Thyroid gland (tissue), 4 donors: Measurements from ENCODE around the gene MDN1. TPM values are rescaled to one million over a fixed set of nuclear protein-coding genes. Genes with fewer than 3 reads are reported as not detected.
"Not testable (repeated sequence)": the region's sequence is repeated elsewhere in the genome, so short reads cannot be mapped to it uniquely, and the experiment has no call there.

Experiments
- DNase-seq, 2 donors: peaks; one replicate each; pipeline ENCODE4 v3.0.0-alpha.2; 2019
- H3K27ac ChIP-seq, 3 donors: fragments of 200-600 bp; sonication (generic); 1 replicate in 2 of 3; 2 replicates in 1 of 3; pipeline ENCODE4 v1.5.1; 2016 to 2019; ENCODE audit warnings: mild to moderate bottlenecking in 1 of 3, moderate library complexity in 1 of 3
- H3K27me3 ChIP-seq: fragments of 200-600 bp; sonication (generic); one replicate; pipeline ENCODE4 v1.5.1; 2019
- H3K36me3 ChIP-seq, 2 donors: fragments of 200-600 bp; sonication (generic); one replicate each; pipeline ENCODE4 v1.5.1; 2016 to 2019
- H3K4me1 ChIP-seq, 2 donors: fragments of 200-600 bp; sonication (generic); one replicate each; pipeline ENCODE4 v1.5.1; 2017 to 2019
- H3K4me3 ChIP-seq, 3 donors: fragments of 200-600 bp; sonication (generic); replicated peaks in 1 of 3; 1 replicate in 2 of 3; 2 replicates in 1 of 3; pipeline ENCODE4 v1.5.1; 2016; ENCODE audit warnings: mild to moderate bottlenecking in 1 of 3
- H3K9me3 ChIP-seq: fragments of 200-600 bp; sonication (generic); one replicate; pipeline ENCODE4 v1.5.1; 2017
- CTCF ChIP-seq, 6 experiments: fragments of 200-600 bp in 3 of 6; fragments of 450-650 bp in 3 of 6; sonication (generic) in 3 of 6; IDR thresholded peaks; one replicate each; pipeline ENCODE4 v1.5.1; 2016 to 2019; ENCODE audit warnings: antibody characterized with exemption in 6 of 6, mild to moderate bottlenecking in 2 of 6, inconsistent platforms in 1 of 6, moderate library complexity in 1 of 6
- POLR2A ChIP-seq, 2 donors: fragments of 450-650 bp; IDR thresholded peaks; one replicate each; pipeline ENCODE4 v1.6.1; 2017; ENCODE audit warnings: antibody characterized with exemption in 2 of 2, mild to moderate bottlenecking in 2 of 2, moderate library complexity in 1 of 2
- WGBS, 2 donors: methylation state at CpG; one replicate each; pipeline ENCODE4 v1.1.5; 2017; 5-methylcytosine and 5-hydroxymethylcytosine counted together
- intact Hi-C: fragments of 100-400 bp; cut with DNase I; formaldehyde crosslinking; loops from one replicate; pipeline ENCODE4 v1.15.1; 2023
- total RNA-seq, 4 donors: library from RNA; depleted of rRNA; stranded (reverse); fragments of >200 nt; gene quantifications; one replicate each; pipeline ENCODE4 v1.2.3, GENCODE V29; 2016

The MDN1 gene
- total RNA-seq, 4 donors from 2014 or later: 32.0 to 44.7 (median 40.1) TPM

GRCh38 chr6:89829472-89830169, 10.0 kb upstream of the MDN1 start, which contains the start of gene CASP8AP2:
Gene CASP8AP2, plus strand, starts transcription at chr6:89829880.
- peak within 1 kb of the TSS; percentile 61 to 77 (median 74) for H3K4me3 ChIP-seq
- intact Hi-C loops: loop anchor here (10.0 kb wide), 1 partner anchor 755 kb away; the partner anchor contains the start of gene MAP3K7
- TF ChIP-seq POLR2A (IDR thresholded peaks at IDR 0.05) (peak in 1 of 2 donors; percentile 86), CTCF (IDR thresholded peaks at IDR 0.05) (no peak)
- peaks cover 2 to 5% of the 10 kb centered on the region in 2 donors for H3K36me3 ChIP-seq
- DNase-seq: peak; percentile 95 to 96
- no peaks in the 10 kb centered on the region for H3K27me3 ChIP-seq
- H3K27ac ChIP-seq: peak within 1 kb of the TSS; percentile 73 to 81 (median 77)
- peaks cover 0 to 10% of the 10 kb centered on the region in 2 donors for H3K4me1 ChIP-seq
- WGBS, 2 donors: 0% methylated on average over 22 to 24 of the region's 41 CpGs
- no peaks in the 10 kb centered on the region for H3K9me3 ChIP-seq

- Histone ChIP-seq H3K36me3 (peaks cover 2 to 5% of the 10 kb centered on the region in 2 donors), H3K4me3 (peak overlapping the region; percentile 3 to 77 (median 53)), H3K27ac (peak overlapping the region; percentile 47 to 73 (median 73)), H3K27me3 (no peaks in the 10 kb centered on the region), H3K9me3 (no peaks in the 10 kb centered on the region), H3K4me1 (peaks cover 0 to 10% of the 10 kb centered on the region in 2 donors)
- no peak for DNase-seq
- no peak for TF ChIP-seq CTCF (IDR thresholded peaks at IDR 0.05)
- no peak for TF ChIP-seq POLR2A (IDR thresholded peaks at IDR 0.05)
- 3 to 8% methylated on average over 18 of the region's 18 CpGs for WGBS, 2 donors
- intact Hi-C loops: loop anchor here (10.0 kb wide), 1 partner anchor 756 kb away; the partner anchor contains the start of gene MAP3K7
Observed at GRCh38 chr6:89828988-89829471, 9.4 kb upstream of the MDN1 start.

- H3K4me3 ChIP-seq: peak overlapping the region; percentile 3 to 77 (median 53)
- H3K27me3 ChIP-seq, H3K9me3 ChIP-seq, H3K36me3 ChIP-seq, DNase-seq, H3K4me1 ChIP-seq: not testable (repeated sequence)
- peak overlapping the region; percentile 47 to 73 (median 73) for H3K27ac ChIP-seq
- WGBS, 2 donors: 60 to 70% methylated on average over 13 of the region's 13 CpGs
- intact Hi-C loops: loop anchor here (10.0 kb wide), 1 partner anchor 756 kb away; the partner anchor contains the start of gene MAP3K7
Observed at GRCh38 chr6:89828475-89828987, 8.9 kb upstream of the MDN1 start.

DNA sequence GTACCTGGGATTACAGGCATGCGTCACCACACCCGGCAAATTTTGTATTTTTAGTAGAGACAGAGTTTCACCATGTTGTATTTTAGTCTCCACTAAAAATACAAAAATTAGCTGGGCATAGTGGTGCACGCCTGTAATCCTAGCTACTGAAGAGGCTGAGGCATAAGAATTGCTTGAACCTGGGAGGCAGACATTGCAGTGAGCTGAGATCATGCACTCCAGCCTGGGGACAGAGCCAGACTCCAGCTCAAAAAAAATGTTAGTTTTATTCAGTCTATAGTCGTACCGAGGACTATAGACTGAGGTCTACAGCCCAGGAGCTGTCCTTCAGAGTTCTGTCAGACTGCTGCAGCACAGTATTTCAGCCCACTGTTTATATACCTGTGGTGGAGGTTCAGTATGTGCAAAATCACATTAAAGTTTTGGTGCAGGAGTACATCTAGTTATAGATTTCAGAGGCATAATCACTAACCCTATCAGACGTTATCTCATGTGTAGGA, 6.5 kb upstream of the MDN1 start:
- no peak for TF ChIP-seq CTCF (IDR thresholded peaks at IDR 0.05)
- no peak for TF ChIP-seq POLR2A (IDR thresholded peaks at IDR 0.05)
- WGBS, 2 donors: 51 to 61% methylated on average over 6 of the region's 6 CpGs
- peak; percentile 17 to 45 for DNase-seq
- Histone ChIP-seq H3K9me3 (no peaks in the 10 kb centered on the region), H3K4me3 (no peak overlapping the region), H3K36me3 (no peaks in the 10 kb centered on the region), H3K27me3 (no peaks in the 10 kb centered on the region), H3K4me1 (peaks cover 0 to 8% of the 10 kb centered on the region in 2 donors), H3K27ac (no peak overlapping the region)
- intact Hi-C loops: loop anchor here (10.0 kb wide), 1 partner anchor 759 kb away; the partner anchor contains the start of gene MAP3K7

DNA sequence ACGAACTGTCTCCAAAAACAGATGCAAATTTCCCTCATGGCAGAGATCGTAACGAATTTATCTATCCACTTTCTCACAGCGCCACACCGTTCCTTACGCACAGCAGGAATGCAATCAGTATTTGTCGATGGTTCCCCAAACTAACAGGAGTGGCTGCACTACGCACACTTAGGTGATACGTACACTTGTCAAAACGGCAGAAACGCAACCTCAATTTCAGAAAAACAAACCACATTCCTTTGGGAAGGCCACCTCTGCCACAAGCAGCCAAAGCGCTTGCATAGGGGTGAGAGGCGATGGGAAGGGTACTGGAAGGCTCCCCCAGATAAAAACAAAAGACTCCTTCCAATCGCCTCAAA, 638 bp downstream of the MDN1 start:
- no peaks in the 10 kb centered on the region for H3K9me3 ChIP-seq
- peaks cover 11 to 13% of the 10 kb centered on the region in 2 donors for H3K4me1 ChIP-seq
- H3K4me3 ChIP-seq: peak overlapping the region; percentile 59 to 78 (median 59)
- H3K27me3 ChIP-seq: no peaks in the 10 kb centered on the region
- H3K36me3 ChIP-seq: no peaks in the 10 kb centered on the region
- TF ChIP-seq CTCF (IDR thresholded peaks at IDR 0.05): no peak
- TF ChIP-seq POLR2A (IDR thresholded peaks at IDR 0.05): peak in 1 of 2 donors; percentile 8
- WGBS, 2 donors: 0% methylated on average over 14 of the region's 14 CpGs
- intact Hi-C loops: no loop called here
- peak; percentile 37 to 44 for DNase-seq
- H3K27ac ChIP-seq: peak overlapping the region; percentile 84 to 92 (median 88)
